Panc1 (cell line): ENCODE results near the gene DIPK1B. TPM values are rescaled to one million over a fixed set of nuclear protein-coding genes. Genes with fewer than 3 reads are reported as not detected.

Experiments used
- ATAC-seq: fragments of 200-7000 bp; cut with Tn5 transposase; 2 replicates; pipeline ENCODE4 v1.9.1; 2020; ENCODE audit warnings: mild to moderate bottlenecking, moderate library complexity
- BruUV-seq: library from RNA; stranded (reverse); fragments of 400-500 nt; replicated peaks from 2 replicates; lab custom pipeline; 2021; lab: Mats Ljungman, UMichigan
- CTCF ChIA-PET: fragments of 300-600 bp; sonication (Branson Sonifier 250); formaldehyde crosslinking; loops from one replicate; lab custom pipeline; 2022; ENCODE audit warnings: antibody characterized with exemption; lab: Charles Lee
- POLR2A ChIA-PET: fragments of 300-600 bp; sonication (Branson Sonifier 250); formaldehyde crosslinking; loops from one replicate; lab custom pipeline; 2022; ENCODE audit warnings: antibody characterized with exemption; lab: Charles Lee
- DNase-seq: peaks from one replicate; pipeline ENCODE4 v3.0.0-alpha.2; 2010; ENCODE audit warnings: low read depth, low spot score
- H3K27ac ChIP-seq: 2 replicates; pipeline ENCODE4 v1.5.1; 2011; ENCODE audit warnings: mild to moderate bottlenecking, low read length, inconsistent platforms
- H3K27me3 ChIP-seq: fragments of 200-500 bp; sonication (Bioruptor generic); 2 replicates; pipeline ENCODE4 v1.6.0; 2014; ENCODE audit warnings: low read length, inconsistent platforms; ENCODE audit not compliant: control insufficient read depth, insufficient read depth
- H3K36me3 ChIP-seq: fragments of 200-500 bp; sonication (Bioruptor generic); 2 replicates; pipeline ENCODE4 v1.5.1; 2014; ENCODE audit warnings: inconsistent platforms, mild to moderate bottlenecking, low read length, moderate library complexity; ENCODE audit not compliant: control insufficient read depth, insufficient read depth
- H3K4me1 ChIP-seq: 2 replicates; pipeline ENCODE4 v1.5.1; 2011; ENCODE audit warnings: inconsistent platforms, mild to moderate bottlenecking, low read length, moderate library complexity; ENCODE audit not compliant: control insufficient read depth, insufficient read depth
- H3K4me3 ChIP-seq, 2 experiments: 2 replicates each; pipeline ENCODE4 v1.5.1; 2011 to 2012; ENCODE audit warnings: low read depth in 2 of 2, low read length in 2 of 2, mild to moderate bottlenecking in 2 of 2, inconsistent platforms in 1 of 2, moderate library complexity in 1 of 2
- H3K9me3 ChIP-seq: fragments of 200-500 bp; sonication (Bioruptor generic); 2 replicates; pipeline ENCODE4 v1.5.1; 2014; ENCODE audit warnings: low read depth, mild to moderate bottlenecking, inconsistent platforms, low read length, moderate library complexity; ENCODE audit not compliant: control insufficient read depth, insufficient read depth
- CTCF ChIP-seq: fragments of 450-650 bp; IDR thresholded peaks from 2 replicates; pipeline ENCODE4 v1.5.1; 2017; ENCODE audit warnings: mild to moderate bottlenecking
- POLR2AphosphoS5 ChIP-seq: IDR thresholded peaks from 2 replicates; pipeline ENCODE4 v1.6.1; 2012; ENCODE audit warnings: mild to moderate bottlenecking, low read depth, low read length, moderate library complexity
- REST ChIP-seq, 2 experiments: IDR thresholded peaks; 2 replicates each; pipeline ENCODE4 v1.6.1; 2011 to 2012; ENCODE audit warnings: low read depth in 2 of 2, control low read depth in 1 of 2, low read length in 1 of 2, mild to moderate bottlenecking in 1 of 2, moderate library complexity in 1 of 2; ENCODE audit not compliant: insufficient read depth in 1 of 2
- SIN3A ChIP-seq: IDR thresholded peaks from 2 replicates; pipeline ENCODE4 v1.6.1; 2012; ENCODE audit warnings: low read depth, mild to moderate bottlenecking, low read length, moderate library complexity, borderline replicate concordance; ENCODE audit not compliant: insufficient read depth
- TCF7L2 ChIP-seq: IDR thresholded peaks from 2 replicates; pipeline ENCODE4 v1.6.1; 2011; ENCODE audit warnings: mild to moderate bottlenecking, low read depth, low read length, inconsistent platforms
- in situ Hi-C: cut with HindIII; loops from 2 replicates; pipeline ENCODE4 v1.10.0; 2016; ENCODE audit warnings: low sequenced_read_pairs, low pct_unique_long_range_greater_than_20kb
- intact Hi-C: fragments of 100-400 bp; cut with micrococcal nuclease; formaldehyde crosslinking; loops from one replicate; pipeline ENCODE4 v1.10.0; 2022; ENCODE audit not compliant: unreplicated experiment
- total RNA-seq: library from RNA; stranded (reverse); gene quantifications from one replicate; pipeline ENCODE4 v1.2.1, GENCODE V29; 2021; ENCODE audit not compliant: unreplicated experiment

DIPK1B gene
- total RNA-seq, 1 experiment from 2014 or later, result 10.6 TPM

GRCh38 chr9:136676920-136677686 is 35.3 kb upstream of the DIPK1B start:
- TF ChIP-seq CTCF (no peak), POLR2AphosphoS5 (no peak), REST (IDR thresholded peaks at IDR 0.05; ENCODE audit: insufficient read depth in 1 of 2, low read depth in 2 of 2, low read length in 1 of 2) (no peak), SIN3A (no peak), TCF7L2 (no peak)
- no peak overlapping the region for H3K4me3 ChIP-seq
- H3K27me3 ChIP-seq, result no peaks in the 10 kb centered on the region
- CTCF ChIA-PET, result interaction anchor here (1.0 kb wide), 1 partner anchor 13 kb away, joined by 3 read pairs; no protein-coding TSS in a partner anchor
- DNase-seq, result no peak
- no peak overlapping the region for H3K27ac ChIP-seq
- ATAC-seq, result no peak
- no TSS peak for BruUV-seq
- intact Hi-C loops, result no loop called here
- in situ Hi-C loops, result no loop called here
- peaks cover 17% of the 10 kb centered on the region for H3K4me1 ChIP-seq
- H3K36me3 ChIP-seq, result no peaks in the 10 kb centered on the region
- H3K9me3 ChIP-seq, result no peaks in the 10 kb centered on the region
- POLR2A ChIA-PET, result no interaction called here

DNA sequence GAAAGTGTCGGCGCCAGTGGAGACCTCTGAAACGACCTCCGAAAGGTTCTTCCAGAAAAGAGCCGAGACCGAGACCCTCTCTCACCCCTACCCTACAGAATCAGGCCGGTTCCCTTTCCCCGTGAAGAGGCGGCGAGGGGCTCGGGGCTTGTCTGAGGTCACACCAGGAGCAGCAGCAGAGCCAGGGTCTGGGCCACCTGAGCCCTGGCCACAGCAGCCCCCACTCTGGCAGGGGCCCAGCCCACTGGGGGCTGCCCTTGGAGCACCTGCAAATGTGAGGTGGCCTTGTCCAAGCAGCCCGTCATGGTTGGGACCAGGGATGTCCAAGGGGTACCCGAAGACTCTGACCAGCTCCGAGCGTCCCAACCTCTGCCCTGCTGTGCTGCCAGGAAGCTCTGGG is 34.3 kb upstream of the DIPK1B start:
- in situ Hi-C loops, result no loop called here
- Histone ChIP-seq H3K27me3 (no peaks in the 10 kb centered on the region), H3K4me3 (no peak overlapping the region), H3K27ac (no peak overlapping the region), H3K36me3 (no peaks in the 10 kb centered on the region), H3K4me1 (peaks cover 9% of the 10 kb centered on the region), H3K9me3 (no peaks in the 10 kb centered on the region)
- ChIA-PET CTCF (no interaction called here), POLR2A (no interaction called here)
- ATAC-seq (no peak), DNase-seq (no peak)
- intact Hi-C loops, result no loop called here
- TF ChIP-seq CTCF (no peak), POLR2AphosphoS5 (no peak), REST (IDR thresholded peaks at IDR 0.05; ENCODE audit: insufficient read depth in 1 of 2, low read depth in 2 of 2, low read length in 1 of 2) (no peak), TCF7L2 (no peak), SIN3A (no peak)
- BruUV-seq, result no TSS peak
